Measurements from ENCODE around the gene HOXA1.

HOXA1 gene

GRCh38 chr7:27131390-27131819 lies 35.6 kb upstream of the HOXA1 start:
- DNase-seq (ENCODE audit: low read depth) = no peak

- peak; percentile 95 for DNase-seq (ENCODE audit: low read depth)
Measured at GRCh38 chr7:27130540-27131389, 35.0 kb upstream of the HOXA1 start, which contains the start of gene HOXA4. TSS of gene HOXA4 (minus strand) at chr7:27130757. CDS start at chr7:27130733, 24 bp downstream.

- DNase-seq (ENCODE audit: low read depth) = peak; percentile 68
Measured at GRCh38 chr7:27129729-27130539, 34.1 kb upstream of the HOXA1 start.

GRCh38 chr7:27128776-27129728 lies 33.3 kb upstream of the HOXA1 start:
- no peak for DNase-seq (ENCODE audit: low read depth)

GRCh38 chr7:27128034-27128433 lies 32.2 kb upstream of the HOXA1 start:
- no peak for DNase-seq (ENCODE audit: low read depth)

- no peak for DNase-seq (ENCODE audit: low read depth)
Measured at GRCh38 chr7:27126596-27127327, 31.0 kb upstream of the HOXA1 start.

- DNase-seq (ENCODE audit: low read depth) = no peak
Measured at GRCh38 chr7:27125986-27126394, 30.2 kb upstream of the HOXA1 start.

GRCh38 chr7:27124902-27125689 lies 29.3 kb upstream of the HOXA1 start:
- DNase-seq (ENCODE audit: low read depth) = no peak

- DNase-seq (ENCODE audit: low read depth) = peak; percentile 92
Measured at GRCh38 chr7:27124096-27124901, 28.5 kb upstream of the HOXA1 start.

- no peak for DNase-seq (ENCODE audit: low read depth)
Measured at GRCh38 chr7:27123477-27124053, 27.8 kb upstream of the HOXA1 start.

GRCh38 chr7:27123007-27123476 lies 27.2 kb upstream of the HOXA1 start:
- DNase-seq (ENCODE audit: low read depth) = no peak

GRCh38 chr7:27122077-27122910 lies 26.5 kb upstream of the HOXA1 start:
- DNase-seq (ENCODE audit: low read depth) = no peak

- DNase-seq (ENCODE audit: low read depth) = no peak
Measured at GRCh38 chr7:27121684-27122076, 25.9 kb upstream of the HOXA1 start.

GRCh38 chr7:27119412-27119911 lies 23.7 kb upstream of the HOXA1 start:
- DNase-seq (ENCODE audit: low read depth) = no peak

- no peak for DNase-seq (ENCODE audit: low read depth)
Measured at GRCh38 chr7:27118580-27118979, 22.8 kb upstream of the HOXA1 start.

- no peak for DNase-seq (ENCODE audit: low read depth)
Measured at GRCh38 chr7:27117887-27118491, 22.2 kb upstream of the HOXA1 start.

Data from ELR (cell line).